H1 (cell line): ENCODE results near the gene TRAIP. TPM values are rescaled to one million over a fixed set of nuclear protein-coding genes. Genes with fewer than 3 reads are reported as not detected.

ENCODE experiments used
- CTCF ChIA-PET: fragments of 300-600 bp; sonication (Branson Sonifier 250); formaldehyde crosslinking; loops from one replicate; lab custom pipeline; 2021; ENCODE audit not compliant: partially characterized antibody; lab: Charles Lee
- POLR2A ChIA-PET: fragments of 300-600 bp; sonication (Branson Sonifier 250); formaldehyde crosslinking; loops from one replicate; lab custom pipeline; 2021; ENCODE audit warnings: inconsistent platforms; ENCODE audit not compliant: partially characterized antibody; lab: Charles Lee
- DNase-seq, 2 experiments: peaks; one replicate each; pipeline versions ENCODE4 v3.0.0 to v3.0.0-alpha.2; 2010 to 2022; ENCODE audit warnings: low spot score in 2 of 2, low read depth in 1 of 2, mixed read lengths in 1 of 2
- FAIRE-seq: peaks from 2 replicates; lab custom pipeline; 2011; peaks lifted over from hg19 to GRCh38; lab: Jason Lieb, UNC
- H2AFZ ChIP-seq: 2 replicates; pipeline ENCODE4 v1.8.1; 2012; ENCODE audit warnings: low read length, inconsistent platforms
- H2AK5ac ChIP-seq: 2 replicates; pipeline ENCODE4 v1.6.1; 2013; ENCODE audit warnings: low read depth, low read length
- H2BK120ac ChIP-seq: replicated peaks from 2 replicates; pipeline ENCODE3; 2013; ENCODE audit warnings: low read depth, low read length, inconsistent platforms
- H2BK12ac ChIP-seq: 2 replicates; pipeline ENCODE4 v1.6.1; 2013; ENCODE audit warnings: low read depth, low read length
- H2BK15ac ChIP-seq: 2 replicates; pipeline ENCODE4 v1.6.1; 2013; ENCODE audit warnings: low read length
- H2BK20ac ChIP-seq: 2 replicates; pipeline ENCODE4 v1.6.1; 2013; ENCODE audit warnings: low read length
- H2BK5ac ChIP-seq: 2 replicates; pipeline ENCODE4 v1.6.1; 2013; ENCODE audit warnings: low read depth, low read length
- H3K14ac ChIP-seq: 2 replicates; pipeline ENCODE4 v1.6.1; 2013; ENCODE audit warnings: inconsistent platforms; ENCODE audit not compliant: insufficient read length
- H3K18ac ChIP-seq: 2 replicates; pipeline ENCODE4 v1.6.1; 2013; ENCODE audit warnings: low read length; ENCODE audit errors: extremely low read depth
- H3K23ac ChIP-seq: 2 replicates; pipeline ENCODE4 v1.6.1; 2013; ENCODE audit warnings: inconsistent platforms; ENCODE audit not compliant: insufficient read length
- H3K23me2 ChIP-seq: 2 replicates; pipeline ENCODE4 v1.6.1; 2013; ENCODE audit warnings: low read depth, low read length
- H3K27ac ChIP-seq: 2 replicates; pipeline ENCODE4 v1.6.1; 2011; ENCODE audit warnings: low read depth, low read length, inconsistent platforms
- H3K27me3 ChIP-seq, 4 experiments: replicated peaks in 1 of 4; 1 replicate in 1 of 4; 2 replicates in 3 of 4; pipeline versions ENCODE4 v1.6.1 to v1.8.1; 2011 to 2013; ENCODE audit warnings: low read length in 3 of 4, mild to moderate bottlenecking in 3 of 4, inconsistent platforms in 2 of 4, mixed read lengths in 2 of 4, moderate library complexity in 1 of 4; ENCODE audit not compliant: control insufficient read depth in 3 of 4, insufficient read depth in 3 of 4; ENCODE audit errors: extremely low read depth in 1 of 4
- H3K36me3 ChIP-seq, 4 experiments: 2 replicates each; pipeline versions ENCODE4 v1.6.1 to v1.8.1; 2011 to 2013; ENCODE audit warnings: mild to moderate bottlenecking in 4 of 4, low read length in 3 of 4, moderate library complexity in 2 of 4, control low read depth in 1 of 4, inconsistent platforms in 1 of 4; ENCODE audit not compliant: insufficient read depth in 4 of 4, control insufficient read depth in 2 of 4
- H3K4ac ChIP-seq: replicated peaks from 2 replicates; pipeline ENCODE3; 2013; ENCODE audit warnings: low read length, low read depth, mixed read lengths, inconsistent platforms; ENCODE audit not compliant: insufficient read length
- H3K4me1 ChIP-seq, 4 experiments: replicated peaks in 1 of 4; 1 replicate in 1 of 4; 2 replicates in 3 of 4; pipeline versions ENCODE4 v1.6.1 to v1.8.1; 2011 to 2013; ENCODE audit warnings: low read length in 3 of 4, inconsistent platforms in 2 of 4, mixed read lengths in 1 of 4; ENCODE audit not compliant: insufficient read depth in 4 of 4, control insufficient read depth in 3 of 4
- H3K4me2 ChIP-seq, 2 experiments: 2 replicates each; pipeline versions ENCODE4 v1.6.1 to v1.8.1; 2011 to 2013; ENCODE audit warnings: low read depth in 2 of 2, low read length in 2 of 2, control low read depth in 1 of 2, inconsistent platforms in 1 of 2, mild to moderate bottlenecking in 1 of 2; ENCODE audit not compliant: insufficient read depth in 1 of 2
- H3K4me3 ChIP-seq, 4 experiments: fragments of 200-600, 300-600 bp in 1 of 4; sonication (generic), shearing (Covaris generic), sonication (Bioruptor Twin) in 1 of 4; 2 replicates each; pipeline versions ENCODE4 v1.5.1 to v1.8.1; 2011 to 2016; ENCODE audit warnings: low read length in 4 of 4, low read depth in 3 of 4, control low read depth in 2 of 4, inconsistent platforms in 2 of 4, mild to moderate bottlenecking in 2 of 4, mixed read lengths in 1 of 4, moderate library complexity in 1 of 4; ENCODE audit not compliant: insufficient read depth in 2 of 4; ENCODE audit errors: extremely low read depth in 1 of 4
- H3K56ac ChIP-seq: replicated peaks from 2 replicates; pipeline ENCODE3; 2013; ENCODE audit warnings: low read depth, mild to moderate bottlenecking, mixed read lengths, low read length, inconsistent platforms; ENCODE audit not compliant: insufficient read length
- H3K79me1 ChIP-seq: 2 replicates; pipeline ENCODE4 v1.6.1; 2013; ENCODE audit warnings: low read depth, low read length, control low read depth
- H3K79me2 ChIP-seq, 2 experiments: 2 replicates each; pipeline versions ENCODE4 v1.6.1 to v1.8.1; 2012 to 2013; ENCODE audit warnings: low read length in 2 of 2, mild to moderate bottlenecking in 2 of 2, inconsistent platforms in 1 of 2; ENCODE audit not compliant: insufficient read depth in 2 of 2, control insufficient read depth in 1 of 2
- H3K9ac ChIP-seq, 4 experiments: replicated peaks in 1 of 4; 1 replicate in 1 of 4; 2 replicates in 3 of 4; pipeline versions ENCODE4 v1.6.1 to v1.8.1; 2011 to 2013; ENCODE audit warnings: low read depth in 3 of 4, low read length in 3 of 4, control low read depth in 2 of 4, mild to moderate bottlenecking in 2 of 4, moderate library complexity in 2 of 4, inconsistent platforms in 1 of 4; ENCODE audit errors: extremely low read depth in 1 of 4
- H3K9me3 ChIP-seq, 2 experiments: 2 replicates each; pipeline versions ENCODE4 v1.6.1 to v1.8.1; 2012 to 2013; ENCODE audit warnings: mild to moderate bottlenecking in 2 of 2, moderate library complexity in 2 of 2, control low read depth in 1 of 2, inconsistent platforms in 1 of 2, low read depth in 1 of 2, low read length in 1 of 2, mixed read lengths in 1 of 2; ENCODE audit not compliant: insufficient read depth in 2 of 2
- H4K20me1 ChIP-seq, 2 experiments: replicated peaks in 1 of 2; 2 replicates each; pipeline versions ENCODE3 to v1.8.1; 2011 to 2013; ENCODE audit warnings: inconsistent platforms in 2 of 2, low read length in 2 of 2, mild to moderate bottlenecking in 1 of 2; ENCODE audit not compliant: insufficient read depth in 2 of 2, control insufficient read depth in 1 of 2
- H4K5ac ChIP-seq: 2 replicates; pipeline ENCODE4 v1.6.1; 2013; ENCODE audit warnings: low read length, low read depth, mixed read lengths, inconsistent platforms; ENCODE audit not compliant: insufficient read length
- H4K8ac ChIP-seq: 2 replicates; pipeline ENCODE4 v1.8.0; 2013; ENCODE audit warnings: mild to moderate bottlenecking, moderate library complexity, low read length, inconsistent platforms; ENCODE audit not compliant: insufficient read depth; ENCODE audit errors: extremely low read depth
- H4K91ac ChIP-seq: replicated peaks from 2 replicates; pipeline ENCODE3; 2013; ENCODE audit warnings: low read length, mixed read lengths, inconsistent platforms; ENCODE audit not compliant: insufficient read length
- HDAC2 ChIP-seq, 2 experiments: fragments of 300-600 bp in 1 of 2; sonication (generic) in 1 of 2; IDR thresholded peaks; 2 replicates each; pipeline ENCODE4 v1.6.1; 2011 to 2012; ENCODE audit warnings: low read depth in 2 of 2, low read length in 2 of 2, mild to moderate bottlenecking in 2 of 2, moderate library complexity in 2 of 2, borderline replicate concordance in 1 of 2, inconsistent platforms in 1 of 2
- KDM1A ChIP-seq: fragments of 200-600, 300-600 bp; sonication (generic); IDR thresholded peaks from 2 replicates; pipeline ENCODE4 v1.7.1; 2016; ENCODE audit warnings: mild to moderate bottlenecking, low read length, borderline replicate concordance
- SIX5 ChIP-seq: IDR thresholded peaks from 2 replicates; pipeline ENCODE4 v1.6.1; 2011; ENCODE audit warnings: mild to moderate bottlenecking, low read depth, low read length
- WGBS, 2 experiments: shearing (Covaris generic) in 1 of 2; methylation state at CpG; one replicate each; pipeline versions ENCODE4 v1.1.6 to v1.1.7; 2013 to 2015; ENCODE audit warnings: low lambda C conversion rate in 2 of 2, mixed read lengths in 2 of 2, inconsistent platforms in 1 of 2, low coverage in 1 of 2, missing lambda C conversion rate in 1 of 2; ENCODE audit not compliant: insufficient replicate concordance in 2 of 2, insufficient coverage in 1 of 2, insufficient read length in 1 of 2; ENCODE audit errors: extremely low coverage in 1 of 2, missing lambda C conversion rate in 1 of 2; 5-methylcytosine and 5-hydroxymethylcytosine counted together
- polyA plus RNA-seq, 7 experiments: library from polyadenylated mRNA; depleted of rRNA in 3 of 7; stranded (reverse) in 5 of 7; unstranded in 2 of 7; fragments of >200 nt in 5 of 7; fragments of 200-250 nt in 2 of 7; gene quantifications; 1 replicate in 5 of 7; 2 replicates in 1 of 7; 4 replicates in 1 of 7; pipeline versions ENCODE4 v1.2.1 to v1.2.3, GENCODE V29; 2011 to 2013; ENCODE audit warnings: missing spikeins in 2 of 7, mixed read lengths in 2 of 7
- total RNA-seq: library from RNA; stranded (reverse); fragmentation: NEBNext Ultra II Directional; extraction: Animal tissue kit (Norgen Biotek cat#: 25700); gene quantifications from 2 replicates; pipeline ENCODE4 v1.2.1, GENCODE V29; 2021
- TF ChIP-seq, protein P1 (sequence below): IDR thresholded peaks from 2 replicates; pipeline ENCODE4 v1.6.1; 2012; ENCODE audit warnings: inconsistent platforms

The TRAIP gene
- total and polyA plus RNA-seq, 2 of the 8 experiments (the other 6 are each of a cell fraction or from before 2014, with no cell fraction given) = 27.7 to 28.1 TPM

DNA sequence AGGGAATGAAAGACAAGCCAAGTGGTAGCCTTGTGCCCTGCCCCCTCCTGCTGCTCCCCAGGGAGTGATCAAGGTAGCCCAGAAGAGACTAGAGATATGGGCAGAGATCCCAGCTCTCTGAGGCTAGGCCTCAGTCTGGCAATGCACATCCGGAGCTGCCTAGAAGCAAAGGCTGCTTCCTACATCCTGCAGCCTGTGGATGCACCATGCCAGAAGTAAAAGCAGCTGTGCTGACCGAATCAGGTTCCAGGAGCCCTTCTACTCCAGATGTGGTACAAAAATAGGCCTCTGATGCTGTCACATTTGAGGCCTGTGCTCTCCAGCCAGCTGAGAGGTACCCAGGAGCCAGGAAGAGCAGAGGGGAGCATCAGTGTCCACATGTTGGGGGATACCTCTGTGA, 16.0 kb downstream of the TRAIP start:
- no peaks in the 10 kb centered on the region for H3K23me2 ChIP-seq
- H3K56ac ChIP-seq = no peak overlapping the region
- H3K27ac ChIP-seq = no peak overlapping the region
- H3K79me1 ChIP-seq = no peaks in the 10 kb centered on the region
- H3K23ac ChIP-seq = no peak overlapping the region
- H2BK15ac ChIP-seq = no peak overlapping the region
- peaks cover 0 to 6% (median 0%) of the 10 kb centered on the region in 4 experiments; a peak in 2 of 7 replicates for H3K4me1 ChIP-seq
- H4K91ac ChIP-seq = no peak overlapping the region
- no peak overlapping the region for H2BK12ac ChIP-seq
- no peak overlapping the region for H2BK120ac ChIP-seq
- no peaks in the 10 kb centered on the region for H3K79me2 ChIP-seq
- DNase-seq = no peak
- H3K9ac ChIP-seq = no peak overlapping the region
- no peak overlapping the region for H2AFZ ChIP-seq
- H3K4me3 ChIP-seq = no peak overlapping the region
- TF ChIP-seq KDM1A = no peak
- TF ChIP-seq SIX5 = no peak
- no peak for TF ChIP-seq HDAC2 (IDR thresholded peaks at IDR 0.05; ENCODE audit: borderline replicate concordance in 1 of 2, low read depth in 2 of 2, low read length in 2 of 2)
- TF ChIP-seq, protein P1, sequence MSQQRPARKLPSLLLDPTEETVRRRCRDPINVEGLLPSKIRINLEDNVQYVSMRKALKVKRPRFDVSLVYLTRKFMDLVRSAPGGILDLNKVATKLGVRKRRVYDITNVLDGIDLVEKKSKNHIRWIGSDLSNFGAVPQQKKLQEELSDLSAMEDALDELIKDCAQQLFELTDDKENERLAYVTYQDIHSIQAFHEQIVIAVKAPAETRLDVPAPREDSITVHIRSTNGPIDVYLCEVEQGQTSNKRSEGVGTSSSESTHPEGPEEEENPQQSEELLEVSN = no peak
- H4K8ac ChIP-seq = no peak overlapping the region
- POLR2A ChIA-PET = interaction anchor here (0.8 to 1.0 kb wide), 3 partner anchors 16 to 45 kb away, joined by 3 read pairs; no protein-coding TSS in a partner anchor
- H3K27me3 ChIP-seq = no peaks in the 10 kb centered on the region
- H3K9me3 ChIP-seq = no peaks in the 10 kb centered on the region
- no peak for FAIRE-seq
- H3K18ac ChIP-seq = no peak overlapping the region
- no peak overlapping the region for H2BK5ac ChIP-seq
- CTCF ChIA-PET = interaction anchor here (0.6 to 15.2 kb wide), 24 partner anchors 10 to 853 kb away, joined by 3 to 306 read pairs (median 10); partner anchors contain the start of genes AMIGO3, CDHR4, INKA1 and IP6K1
- no peak overlapping the region for H2AK5ac ChIP-seq
- H3K14ac ChIP-seq = no peak overlapping the region
- H3K4ac ChIP-seq = no peak overlapping the region
- peaks cover 4 to 36% (median 34%) of the 10 kb centered on the region in 4 experiments for H3K36me3 ChIP-seq
- H4K20me1 ChIP-seq = peaks cover 0 to 5% of the 10 kb centered on the region in 2 experiments
- H4K5ac ChIP-seq = no peak overlapping the region
- H3K4me2 ChIP-seq = no peak overlapping the region
- WGBS, 2 experiments = 94% methylated on average over 2 of the region's 2 CpGs; no CpG with 5 or more reads in 1 of the 2 experiments
- H2BK20ac ChIP-seq = no peak overlapping the region
